ENCODE data around the gene C6orf136. TPM values are rescaled to one million over a fixed set of nuclear protein-coding genes. Genes with fewer than 3 reads are reported as not detected.
A peak's percentile ranks its signal among the peaks of the same experiment; 100 is the strongest.

C6orf136 gene
- total and polyA plus RNA-seq, 10 of the 15 experiments (the other 5 are each of a cell fraction or from before 2014, with no cell fraction given) = 5.2 to 24.1 (median 14.9) TPM

DNA sequence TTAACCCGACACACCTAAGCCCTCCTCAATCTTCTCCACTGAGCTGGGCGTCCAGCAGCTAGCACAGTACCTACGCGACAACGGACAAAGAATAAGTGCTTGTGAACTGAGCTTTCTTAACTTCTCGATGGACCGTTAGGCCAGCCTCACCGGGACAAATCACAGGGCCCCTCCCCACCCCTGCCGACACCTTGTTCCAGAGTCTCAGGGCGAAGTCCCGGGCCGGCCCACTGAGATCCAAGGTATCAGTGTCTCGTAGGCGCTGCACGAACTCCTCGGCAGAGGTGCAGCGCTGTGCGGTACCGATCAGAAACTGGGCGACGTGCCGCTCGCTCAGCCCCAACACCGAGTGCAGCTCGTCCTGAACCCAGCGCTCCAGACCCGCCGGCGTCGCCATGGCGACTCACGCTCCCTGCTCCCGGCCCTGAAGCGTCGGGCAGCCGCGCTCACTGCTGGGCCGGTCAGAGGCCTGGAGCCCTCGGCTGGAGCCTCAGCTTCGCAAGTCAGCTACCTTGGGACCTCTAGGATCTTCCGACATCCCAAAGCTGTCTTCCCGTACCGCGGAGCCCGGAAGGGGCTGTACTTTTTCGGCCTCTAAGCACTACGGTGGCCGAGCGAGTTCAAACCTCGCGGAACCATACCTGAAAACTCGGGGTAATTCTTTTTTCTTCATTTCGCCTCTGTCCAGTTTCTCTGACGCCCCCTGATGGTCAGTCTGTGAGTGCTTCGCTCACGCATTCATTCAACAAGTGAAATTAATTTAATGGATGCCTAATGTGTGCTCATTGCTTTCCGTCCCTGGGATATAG, 25.7 kb downstream of the C6orf136 start, which contains the start of gene DHX16 (continued):
- TF ChIP-seq REST (IDR thresholded peaks at IDR 0.05; ENCODE audit: low read depth, low read length) (no peak; the same call in 1 of the 2 replicates), ZBTB40 (IDR thresholded peaks at IDR 0.05; ENCODE audit: borderline replicate concordance) (peak; percentile 73; the same call in 1 of the 2 replicates), TARDBP (IDR thresholded peaks at IDR 0.05; ENCODE audit: borderline replicate concordance) (no peak), CREB1 (IDR thresholded peaks at IDR 0.05; ENCODE audit: low read depth) (peak; percentile 69), IRF3 (IDR thresholded peaks at IDR 0.05) (no peak), USF2 (IDR thresholded peaks at IDR 0.05; ENCODE audit: borderline replicate concordance, low read depth, low read length) (no peak), ZNF592 (IDR thresholded peaks at IDR 0.05) (no peak), POLR2AphosphoS2 (IDR thresholded peaks at IDR 0.05; ENCODE audit: low read depth, low read length) (no peak), MXI1 (IDR thresholded peaks at IDR 0.05; ENCODE audit: low read depth, low read length) (no peak), KAT2A (conservative IDR thresholded peaks at IDR 0.05; ENCODE audit: control insufficient read depth, low read depth, low read length) (no peak), ZNF384 (IDR thresholded peaks at IDR 0.05; ENCODE audit: borderline replicate concordance, low read depth, low read length) (peak; percentile 52; the same call in 1 of the 2 replicates)
- TF ChIP-seq, protein P1, sequence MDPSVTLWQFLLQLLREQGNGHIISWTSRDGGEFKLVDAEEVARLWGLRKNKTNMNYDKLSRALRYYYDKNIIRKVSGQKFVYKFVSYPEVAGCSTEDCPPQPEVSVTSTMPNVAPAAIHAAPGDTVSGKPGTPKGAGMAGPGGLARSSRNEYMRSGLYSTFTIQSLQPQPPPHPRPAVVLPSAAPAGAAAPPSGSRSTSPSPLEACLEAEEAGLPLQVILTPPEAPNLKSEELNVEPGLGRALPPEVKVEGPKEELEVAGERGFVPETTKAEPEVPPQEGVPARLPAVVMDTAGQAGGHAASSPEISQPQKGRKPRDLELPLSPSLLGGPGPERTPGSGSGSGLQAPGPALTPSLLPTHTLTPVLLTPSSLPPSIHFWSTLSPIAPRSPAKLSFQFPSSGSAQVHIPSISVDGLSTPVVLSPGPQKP (IDR thresholded peaks at IDR 0.05; ENCODE audit: low read depth, low read length) = 0 out of 2 replicates have a peak, but pooled peaks have one; percentile 49
